ENCODE data around the gene HUNK. TPM values are rescaled to one million over a fixed set of nuclear protein-coding genes. Genes with fewer than 3 reads are reported as not detected.

HUNK gene
- total RNA-seq, 1 donor from 2014 or later, result 0.77 TPM

DNA sequence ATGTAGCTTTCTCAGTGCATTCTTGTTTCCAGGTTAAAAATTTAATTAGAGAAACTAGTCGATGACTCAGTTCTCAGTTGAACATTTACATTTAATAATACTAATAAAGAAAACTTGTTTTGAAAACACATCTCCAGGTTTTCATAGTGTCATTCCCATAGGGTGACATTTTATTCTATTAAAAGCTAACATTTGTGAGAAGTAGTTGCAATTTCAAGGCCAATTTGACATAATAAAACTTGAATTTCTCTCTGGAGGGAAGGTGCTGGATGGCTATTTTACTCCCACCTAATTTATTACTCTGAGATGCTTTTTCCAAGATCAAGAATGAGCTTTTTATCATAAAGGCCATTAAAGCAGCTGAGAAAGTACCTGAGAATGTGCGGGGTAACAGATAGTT lies 16.6 kb downstream of the HUNK start:
- no peaks in the 10 kb centered on the region for H3K27me3 ChIP-seq (ENCODE audit: insufficient read depth, low read length)
- H3K27ac Mint-ChIP-seq (ENCODE audit: unreplicated experiment), result no peak overlapping the region

DNA sequence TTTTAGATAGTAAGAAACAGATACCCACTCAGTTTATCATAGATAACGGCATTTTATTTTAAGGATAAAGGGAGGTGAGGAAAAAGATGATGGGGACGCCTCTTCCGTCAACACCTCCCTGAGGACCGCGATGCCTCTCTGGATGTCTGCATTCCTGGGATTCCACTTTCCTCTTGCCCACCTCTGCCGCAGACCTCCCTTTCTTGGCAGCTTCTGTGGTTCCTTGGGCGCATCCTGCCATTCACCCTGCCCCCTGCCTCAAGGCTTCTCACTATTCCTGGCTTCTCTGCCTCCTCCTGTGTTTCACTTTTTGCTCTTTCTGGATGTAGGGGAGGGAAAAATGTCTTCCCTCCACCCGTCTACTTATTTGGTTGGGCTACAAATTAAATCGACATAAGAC lies 19.9 kb downstream of the HUNK start:
- TF ChIP-seq, protein P1, sequence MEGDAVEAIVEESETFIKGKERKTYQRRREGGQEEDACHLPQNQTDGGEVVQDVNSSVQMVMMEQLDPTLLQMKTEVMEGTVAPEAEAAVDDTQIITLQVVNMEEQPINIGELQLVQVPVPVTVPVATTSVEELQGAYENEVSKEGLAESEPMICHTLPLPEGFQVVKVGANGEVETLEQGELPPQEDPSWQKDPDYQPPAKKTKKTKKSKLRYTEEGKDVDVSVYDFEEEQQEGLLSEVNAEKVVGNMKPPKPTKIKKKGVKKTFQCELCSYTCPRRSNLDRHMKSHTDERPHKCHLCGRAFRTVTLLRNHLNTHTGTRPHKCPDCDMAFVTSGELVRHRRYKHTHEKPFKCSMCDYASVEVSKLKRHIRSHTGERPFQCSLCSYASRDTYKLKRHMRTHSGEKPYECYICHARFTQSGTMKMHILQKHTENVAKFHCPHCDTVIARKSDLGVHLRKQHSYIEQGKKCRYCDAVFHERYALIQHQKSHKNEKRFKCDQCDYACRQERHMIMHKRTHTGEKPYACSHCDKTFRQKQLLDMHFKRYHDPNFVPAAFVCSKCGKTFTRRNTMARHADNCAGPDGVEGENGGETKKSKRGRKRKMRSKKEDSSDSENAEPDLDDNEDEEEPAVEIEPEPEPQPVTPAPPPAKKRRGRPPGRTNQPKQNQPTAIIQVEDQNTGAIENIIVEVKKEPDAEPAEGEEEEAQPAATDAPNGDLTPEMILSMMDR (IDR thresholded peaks at IDR 0.05; ENCODE audit: insufficient read depth, low read depth, low read length), result no peak
- no peak for TF ChIP-seq EZH2 (IDR thresholded peaks at IDR 0.05; ENCODE audit: insufficient read depth, low read length)
- Histone ChIP-seq H4K20me1 (ENCODE audit: insufficient read depth, low read length) (no peaks in the 10 kb centered on the region), H3K4me1 (ENCODE audit: insufficient read depth, low read length) (no peaks in the 10 kb centered on the region), H3K27ac (ENCODE audit: low read depth, low read length) (no peak overlapping the region), H3K27me3 (ENCODE audit: insufficient read depth, low read length) (no peaks in the 10 kb centered on the region), H3K4me3 (ENCODE audit: insufficient read depth, low read depth, low read length) (no peak overlapping the region), H3K9ac (ENCODE audit: low read length) (no peak overlapping the region), H2AFZ (ENCODE audit: low read depth, low read length) (no peak overlapping the region), H3K79me2 (ENCODE audit: insufficient read depth, low read length) (no peaks in the 10 kb centered on the region), H3K9me3 (ENCODE audit: insufficient read depth, low read depth, low read length) (no peaks in the 10 kb centered on the region), H3K36me3 (ENCODE audit: insufficient read depth, low read length) (no peaks in the 10 kb centered on the region), H3K4me2 (ENCODE audit: low read length) (no peak overlapping the region)
- peaks cover 17% of the 10 kb centered on the region for H3K4me1 Mint-ChIP-seq (ENCODE audit: low read depth, unreplicated experiment)
- FAIRE-seq (no peak), DNase-seq (ENCODE audit: low read depth) (no peak)
- no peak overlapping the region for H3K27ac Mint-ChIP-seq (ENCODE audit: unreplicated experiment)
- no peak overlapping the region for H3K4me3 Mint-ChIP-seq (ENCODE audit: unreplicated experiment)
- H3K36me3 Mint-ChIP-seq (ENCODE audit: low read depth, unreplicated experiment), result no peaks in the 10 kb centered on the region
- no peaks in the 10 kb centered on the region for H3K27me3 Mint-ChIP-seq (ENCODE audit: low read depth, unreplicated experiment)
- peaks cover 2% of the 10 kb centered on the region for H3K9me3 Mint-ChIP-seq (ENCODE audit: unreplicated experiment)

More for the DNA sequence above, 16.6 kb downstream of the HUNK start:
- Histone ChIP-seq H3K9ac (ENCODE audit: low read length) (no peak overlapping the region), H3K4me3 (ENCODE audit: insufficient read depth, low read depth, low read length) (no peak overlapping the region), H4K20me1 (ENCODE audit: insufficient read depth, low read length) (no peaks in the 10 kb centered on the region), H3K79me2 (ENCODE audit: insufficient read depth, low read length) (no peaks in the 10 kb centered on the region), H3K4me2 (ENCODE audit: low read length) (no peak overlapping the region), H3K27ac (ENCODE audit: low read depth, low read length) (no peak overlapping the region), H3K4me1 (ENCODE audit: insufficient read depth, low read length) (no peaks in the 10 kb centered on the region), H3K9me3 (ENCODE audit: insufficient read depth, low read depth, low read length) (no peaks in the 10 kb centered on the region), H3K36me3 (ENCODE audit: insufficient read depth, low read length) (no peaks in the 10 kb centered on the region), H2AFZ (ENCODE audit: low read depth, low read length) (no peak overlapping the region)
- H3K4me3 Mint-ChIP-seq (ENCODE audit: unreplicated experiment), result no peak overlapping the region
- H3K4me1 Mint-ChIP-seq (ENCODE audit: low read depth, unreplicated experiment), result peaks cover 14% of the 10 kb centered on the region
- no peak for FAIRE-seq
- DNase-seq (ENCODE audit: low read depth), result no peak
- TF ChIP-seq, protein P1 (IDR thresholded peaks at IDR 0.05; ENCODE audit: insufficient read depth, low read depth, low read length), result no peak
- no peak for TF ChIP-seq EZH2 (IDR thresholded peaks at IDR 0.05; ENCODE audit: insufficient read depth, low read length)
- H3K9me3 Mint-ChIP-seq (ENCODE audit: unreplicated experiment), result peaks cover 4% of the 10 kb centered on the region
- no peaks in the 10 kb centered on the region for H3K36me3 Mint-ChIP-seq (ENCODE audit: low read depth, unreplicated experiment)
- H3K27me3 Mint-ChIP-seq (ENCODE audit: low read depth, unreplicated experiment), result no peaks in the 10 kb centered on the region

DNA sequence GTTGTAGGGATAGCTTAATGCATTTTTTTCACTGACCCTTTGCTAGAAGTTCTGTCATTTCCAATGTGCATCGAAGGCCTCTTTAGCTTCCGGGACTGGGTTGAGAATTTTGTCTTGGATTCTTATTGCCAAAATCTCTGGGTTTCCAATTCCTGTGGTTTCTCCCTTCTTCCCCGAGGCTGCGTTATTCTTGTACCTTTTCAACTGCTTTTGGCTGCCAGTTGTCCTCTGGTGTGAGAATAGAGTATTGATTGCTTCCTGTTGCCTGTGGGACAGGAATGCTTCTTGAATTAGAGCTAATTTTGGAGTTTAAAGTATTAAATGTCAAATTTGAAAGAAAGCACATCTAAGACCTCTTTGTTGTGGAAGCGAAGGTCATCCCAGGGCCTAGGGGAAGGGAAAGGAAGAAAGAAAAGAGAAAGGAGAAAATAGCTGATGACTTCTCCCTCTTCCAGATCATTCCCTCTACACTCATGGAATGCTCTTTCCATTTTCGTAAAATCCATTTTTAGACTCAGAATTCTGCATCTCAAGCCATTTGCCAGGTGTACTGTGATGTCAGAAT lies 21.1 kb downstream of the HUNK start:
- no peak overlapping the region for H3K4me3 Mint-ChIP-seq (ENCODE audit: unreplicated experiment)
- H3K9me3 Mint-ChIP-seq (ENCODE audit: unreplicated experiment), result peaks cover 2% of the 10 kb centered on the region
- no peak overlapping the region for H3K27ac Mint-ChIP-seq (ENCODE audit: unreplicated experiment)

More for the DNA sequence above, 21.1 kb downstream of the HUNK start:
- no peaks in the 10 kb centered on the region for H3K9me3 ChIP-seq (ENCODE audit: insufficient read depth, low read depth, low read length)
- H3K9ac ChIP-seq (ENCODE audit: low read length), result no peak overlapping the region
- H2AFZ ChIP-seq (ENCODE audit: low read depth, low read length), result no peak overlapping the region
- peaks cover 15% of the 10 kb centered on the region for H3K4me1 Mint-ChIP-seq (ENCODE audit: low read depth, unreplicated experiment)
- H3K79me2 ChIP-seq (ENCODE audit: insufficient read depth, low read length), result no peaks in the 10 kb centered on the region
- H3K36me3 Mint-ChIP-seq (ENCODE audit: low read depth, unreplicated experiment), result no peaks in the 10 kb centered on the region
- no peaks in the 10 kb centered on the region for H3K27me3 ChIP-seq (ENCODE audit: insufficient read depth, low read length)
- no peak overlapping the region for H3K4me3 ChIP-seq (ENCODE audit: insufficient read depth, low read depth, low read length)
- no peak overlapping the region for H3K27ac ChIP-seq (ENCODE audit: low read depth, low read length)
- no peaks in the 10 kb centered on the region for H3K36me3 ChIP-seq (ENCODE audit: insufficient read depth, low read length)
- no peaks in the 10 kb centered on the region for H4K20me1 ChIP-seq (ENCODE audit: insufficient read depth, low read length)
- no peaks in the 10 kb centered on the region for H3K4me1 ChIP-seq (ENCODE audit: insufficient read depth, low read length)
- H3K27me3 Mint-ChIP-seq (ENCODE audit: low read depth, unreplicated experiment), result no peaks in the 10 kb centered on the region
- no peak for TF ChIP-seq EZH2 (IDR thresholded peaks at IDR 0.05; ENCODE audit: insufficient read depth, low read length)
- TF ChIP-seq, protein P1 (IDR thresholded peaks at IDR 0.05; ENCODE audit: insufficient read depth, low read depth, low read length), result no peak
- H3K4me2 ChIP-seq (ENCODE audit: low read length), result no peak overlapping the region
- DNase-seq (ENCODE audit: low read depth), result no peak
- FAIRE-seq, result no peak

All from astrocyte (in vitro differentiated cells and primary cell).